MM.1S (cell line): ENCODE data around the gene MMS22L.

ENCODE experiments used
- EZH2 ChIP-seq: fragments of 300-600 bp; sonication (generic); optimal IDR thresholded peaks from 2 replicates; pipeline ENCODE3; 2017; ENCODE audit warnings: low read depth, mild to moderate bottlenecking, antibody characterized with exemption, low read length, mixed read lengths
- TF ChIP-seq, protein P1 (sequence below): fragments of 300-600 bp; sonication (generic); IDR thresholded peaks from 2 replicates; pipeline ENCODE4 v1.5.1; 2016; ENCODE audit warnings: antibody characterized with exemption, low read length, mixed read lengths

DNA sequence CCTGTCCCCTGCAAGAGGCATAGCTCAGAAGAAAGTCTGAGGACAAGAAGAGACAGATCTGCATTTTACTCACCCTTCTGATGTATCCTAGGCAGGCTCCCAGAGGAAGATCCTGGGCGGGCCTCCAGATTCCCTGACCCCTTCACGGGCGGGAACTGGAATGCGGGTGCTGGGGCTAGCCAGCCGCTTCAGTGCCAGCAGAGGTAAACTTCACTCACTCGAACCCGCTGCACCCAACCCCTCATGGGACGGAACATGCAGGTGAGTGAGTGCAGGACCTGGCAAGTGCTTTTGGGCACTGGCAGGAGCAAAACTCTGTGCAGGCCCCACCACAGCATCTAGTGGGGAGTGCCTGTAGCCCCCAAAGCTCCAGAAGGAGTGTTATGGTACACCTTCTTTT lies 171.8 kb downstream of the MMS22L start:
- TF ChIP-seq, protein P1, sequence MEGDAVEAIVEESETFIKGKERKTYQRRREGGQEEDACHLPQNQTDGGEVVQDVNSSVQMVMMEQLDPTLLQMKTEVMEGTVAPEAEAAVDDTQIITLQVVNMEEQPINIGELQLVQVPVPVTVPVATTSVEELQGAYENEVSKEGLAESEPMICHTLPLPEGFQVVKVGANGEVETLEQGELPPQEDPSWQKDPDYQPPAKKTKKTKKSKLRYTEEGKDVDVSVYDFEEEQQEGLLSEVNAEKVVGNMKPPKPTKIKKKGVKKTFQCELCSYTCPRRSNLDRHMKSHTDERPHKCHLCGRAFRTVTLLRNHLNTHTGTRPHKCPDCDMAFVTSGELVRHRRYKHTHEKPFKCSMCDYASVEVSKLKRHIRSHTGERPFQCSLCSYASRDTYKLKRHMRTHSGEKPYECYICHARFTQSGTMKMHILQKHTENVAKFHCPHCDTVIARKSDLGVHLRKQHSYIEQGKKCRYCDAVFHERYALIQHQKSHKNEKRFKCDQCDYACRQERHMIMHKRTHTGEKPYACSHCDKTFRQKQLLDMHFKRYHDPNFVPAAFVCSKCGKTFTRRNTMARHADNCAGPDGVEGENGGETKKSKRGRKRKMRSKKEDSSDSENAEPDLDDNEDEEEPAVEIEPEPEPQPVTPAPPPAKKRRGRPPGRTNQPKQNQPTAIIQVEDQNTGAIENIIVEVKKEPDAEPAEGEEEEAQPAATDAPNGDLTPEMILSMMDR: no peak
- no peak for TF ChIP-seq EZH2
